K562 (cell line): ENCODE results near the gene TNFAIP8L1. TPM values are rescaled to one million over a fixed set of nuclear protein-coding genes. Genes with fewer than 3 reads are reported as not detected.
"Not testable (repeated sequence)": the region's sequence is repeated elsewhere in the genome, so short reads cannot be mapped to it uniquely, and the experiment has no call there.

ENCODE experiments used
- ATAC-seq: fragments of 200-7000 bp; cut with Tn5 transposase; 3 replicates; pipeline ENCODE4 v1.9.1; 2020; ENCODE audit warnings: moderate library complexity
- BruUV-seq: library from RNA; stranded (reverse); fragments of 400-500 nt; replicated peaks from 2 replicates; lab custom pipeline; 2021; lab: Mats Ljungman, UMichigan
- CTCF ChIA-PET: fragments of 300-600 bp; formaldehyde crosslinking; extraction: SDS; loops from one replicate; lab custom pipeline; 2021; ENCODE audit warnings: low intra/inter-chr PET ratio; lab: Yijun Ruan, JAX
- POLR2A ChIA-PET: fragments of 300-600, 350-650 bp; sonication (Branson Sonifier 250); formaldehyde crosslinking; extraction: SDS; loops from one replicate; lab custom pipeline; 2021; ENCODE audit warnings: antibody characterized with exemption, inconsistent platforms; lab: Yijun Ruan, JAX
- DNase-seq, 4 experiments: peaks; one replicate each; pipeline versions ENCODE4 v3.0.0 to v3.0.0-alpha.2; 2011 to 2018; ENCODE audit warnings: low spot score in 3 of 4, mixed read lengths in 3 of 4; ENCODE audit errors: extremely low read depth in 1 of 4
- FAIRE-seq: peaks from 2 replicates; lab custom pipeline; 2011; peaks lifted over from hg19 to GRCh38; lab: Jason Lieb, UNC
- H2AFZ ChIP-seq: 2 replicates; pipeline ENCODE4 v1.6.0; 2011; ENCODE audit warnings: low read depth, low read length, control low read depth, inconsistent platforms
- H3K27ac ChIP-seq: fragments of 200-600 bp; 3 replicates; pipeline ENCODE4 v1.8.0; 2011; ENCODE audit warnings: low read depth, mild to moderate bottlenecking, control low read depth, inconsistent platforms, low read length, moderate library complexity, mixed read lengths; ENCODE audit errors: extremely low read depth
- H3K27me3 ChIP-seq, 2 experiments: fragments of 300-600 bp in 1 of 2; 2 replicates in 1 of 2; 3 replicates in 1 of 2; pipeline versions ENCODE4 v1.6.0 to v1.8.0; 2011; ENCODE audit warnings: inconsistent platforms in 2 of 2, low read length in 2 of 2, mild to moderate bottlenecking in 1 of 2, mixed read lengths in 1 of 2, moderate library complexity in 1 of 2; ENCODE audit not compliant: control insufficient read depth in 2 of 2, insufficient read depth in 2 of 2
- H3K36me3 ChIP-seq: fragments of 300-600 bp; 3 replicates; pipeline ENCODE4 v1.8.0; 2011; ENCODE audit warnings: mild to moderate bottlenecking, low read length, inconsistent platforms; ENCODE audit not compliant: control insufficient read depth, insufficient read depth
- H3K4me1 ChIP-seq, 2 experiments: fragments of 200-600 bp in 1 of 2; replicated peaks in 1 of 2; 2 replicates in 1 of 2; 3 replicates in 1 of 2; pipeline versions ENCODE4 v1.5.1 to v1.8.0; 2011; ENCODE audit warnings: inconsistent platforms in 2 of 2, low read length in 2 of 2, mild to moderate bottlenecking in 1 of 2, mixed read lengths in 1 of 2, moderate library complexity in 1 of 2; ENCODE audit not compliant: control insufficient read depth in 2 of 2, insufficient read depth in 2 of 2
- H3K4me2 ChIP-seq: 2 replicates; pipeline ENCODE4 v1.6.1; 2011; ENCODE audit warnings: low read length, control low read depth, inconsistent platforms, mixed read lengths; ENCODE audit not compliant: insufficient read depth
- H3K4me3 ChIP-seq: fragments of 200-600 bp; sonication (generic), shearing (Covaris generic); 2 replicates; pipeline ENCODE4 v1.5.1; 2016; ENCODE audit warnings: control low read depth, inconsistent platforms
- H3K79me2 ChIP-seq: fragments of 200-600 bp; 3 replicates; pipeline ENCODE4 v1.8.0; 2011; ENCODE audit warnings: low read length, inconsistent platforms; ENCODE audit not compliant: control insufficient read depth, insufficient read depth
- H3K9ac ChIP-seq, 2 experiments: 2 replicates each; pipeline versions ENCODE4 v1.6.0 to v1.6.1; 2011; ENCODE audit warnings: low read depth in 2 of 2, low read length in 2 of 2, control low read depth in 1 of 2, inconsistent platforms in 1 of 2, mild to moderate bottlenecking in 1 of 2, mixed read lengths in 1 of 2; ENCODE audit not compliant: insufficient read depth in 1 of 2
- H3K9me1 ChIP-seq: one replicate; pipeline ENCODE4 v1.6.0; 2011; ENCODE audit warnings: inconsistent platforms, mild to moderate bottlenecking, low read length, moderate library complexity; ENCODE audit not compliant: control insufficient read depth, insufficient read depth
- H3K9me3 ChIP-seq: replicated peaks from 2 replicates; pipeline ENCODE4 v1.5.1; 2011; ENCODE audit warnings: low read depth, low read length, inconsistent platforms; ENCODE audit not compliant: control insufficient read depth, insufficient read depth
- H4K20me1 ChIP-seq: replicated peaks from 2 replicates; pipeline ENCODE4 v1.6.1; 2011; ENCODE audit warnings: low read length, inconsistent platforms, mixed read lengths; ENCODE audit not compliant: control insufficient read depth, insufficient read depth
- FIP1L1 ChIP-seq: fragments of 200-400 bp; formaldehyde crosslinking; IDR thresholded peaks from 2 replicates; pipeline ENCODE4 v1.6.1; 2018; ENCODE audit warnings: mild to moderate bottlenecking, low read depth, low read length; ENCODE audit not compliant: poor library complexity, severe bottlenecking
- HDAC1 ChIP-seq, 2 experiments: fragments of 450-650 bp; IDR thresholded peaks; 2 replicates each; pipeline ENCODE4 v1.6.1; 2016 to 2017; ENCODE audit warnings: inconsistent platforms in 1 of 2, mild to moderate bottlenecking in 1 of 2, moderate library complexity in 1 of 2
- MBD2 ChIP-seq: sonication (generic); IDR thresholded peaks from 2 replicates; pipeline ENCODE4 v1.6.1; 2016; ENCODE audit warnings: low read depth, borderline replicate concordance
- ZNF384 ChIP-seq: IDR thresholded peaks from 2 replicates; pipeline ENCODE4 v1.6.1; 2012; ENCODE audit warnings: low read depth, low read length, improper control_type of control experiment
- ZNF699 ChIP-seq: fragments of 250-450 bp; sonication (Bioruptor Pico); IDR thresholded peaks from 2 replicates; pipeline ENCODE4 v1.8.0; 2021; ENCODE audit warnings: mild to moderate bottlenecking, moderate library complexity; ENCODE audit not compliant: insufficient replicate concordance
- WGBS: fragments of 100-300 bp; shearing (Covaris generic); methylation state at CpG from one replicate; pipeline ENCODE4 v1.1.6; 2016; ENCODE audit warnings: low coverage, mixed read lengths; ENCODE audit not compliant: insufficient coverage; ENCODE audit errors: missing lambda C conversion rate; 5-methylcytosine and 5-hydroxymethylcytosine counted together
- in situ Hi-C: fragments of 300-500 bp; cut with MboI; formaldehyde crosslinking; loops from 4 replicates; pipeline ENCODE4 v1.15.0; 2018; ENCODE audit warnings: inconsistent platforms, mixed read lengths
- intact Hi-C: fragments of 100-400 bp; cut with micrococcal nuclease; formaldehyde crosslinking; loops from 2 replicates; pipeline ENCODE4 v1.14.2; 2022
- polyA plus RNA-seq, 8 experiments: library from polyadenylated mRNA; depleted of rRNA in 4 of 8; stranded (reverse) in 5 of 8; unstranded in 3 of 8; fragments of >200 nt; fragmentation: Nextera tagmentation in 2 of 8; fragmentation: Illumina TruSeq in 1 of 8; extraction: Ambion mirVana in 2 of 8; extraction: Trizol in 1 of 8; gene quantifications; 2 replicates each; pipeline versions ENCODE4 v1.2.1 to v1.2.3, GENCODE V29; 2011 to 2014; ENCODE audit warnings: inconsistent platforms in 1 of 8, missing spikeins in 1 of 8
- total RNA-seq, 7 experiments: library from RNA; depleted of rRNA in 6 of 7; stranded (reverse); fragments of >200 nt in 6 of 7; fragmentation: Illumina TruSeq in 2 of 7; extraction: Trizol in 2 of 7; gene quantifications; 2 replicates each; pipeline versions ENCODE4 v1.2.1 to v1.2.3, GENCODE V29; 2011 to 2021; ENCODE audit warnings: low replicate concordance in 1 of 7
- TF ChIP-seq, protein P1 (sequence below): sonication (generic); formaldehyde crosslinking; IDR thresholded peaks from 2 replicates; pipeline ENCODE4 v1.8.1; 2022; ENCODE audit warnings: missing genetic modification reagents
- TF ChIP-seq, protein P2 (sequence below): sonication (generic); formaldehyde crosslinking; IDR thresholded peaks from 2 replicates; pipeline ENCODE4 v1.8.1; 2023; ENCODE audit warnings: mild to moderate bottlenecking, missing genetic modification reagents

TNFAIP8L1 gene
- total and polyA plus RNA-seq, 9 of the 15 experiments (the other 6 are each of a cell fraction or from before 2014, with no cell fraction given) = 0.69 to 9.3 (median 4.9) TPM

- no peak for TF ChIP-seq FIP1L1
- TF ChIP-seq ZNF699 (CRISPR knock-in tag) = no peak
- TF ChIP-seq, protein P1, sequence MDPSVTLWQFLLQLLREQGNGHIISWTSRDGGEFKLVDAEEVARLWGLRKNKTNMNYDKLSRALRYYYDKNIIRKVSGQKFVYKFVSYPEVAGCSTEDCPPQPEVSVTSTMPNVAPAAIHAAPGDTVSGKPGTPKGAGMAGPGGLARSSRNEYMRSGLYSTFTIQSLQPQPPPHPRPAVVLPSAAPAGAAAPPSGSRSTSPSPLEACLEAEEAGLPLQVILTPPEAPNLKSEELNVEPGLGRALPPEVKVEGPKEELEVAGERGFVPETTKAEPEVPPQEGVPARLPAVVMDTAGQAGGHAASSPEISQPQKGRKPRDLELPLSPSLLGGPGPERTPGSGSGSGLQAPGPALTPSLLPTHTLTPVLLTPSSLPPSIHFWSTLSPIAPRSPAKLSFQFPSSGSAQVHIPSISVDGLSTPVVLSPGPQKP (CRISPR knock-in tag) = no peak
- TF ChIP-seq MBD2 = 0 out of 2 replicates have a peak, but pooled peaks have one; percentile 22
- TF ChIP-seq HDAC1 (IDR thresholded peaks at IDR 0.05) = peak in 1 of 2 experiments; percentile 32; a peak in 1 of 4 replicates
- TF ChIP-seq, all 486 proteins: peak for 20
These were observed 39.8 kb downstream of the TNFAIP8L1 start (continued) for GRCh38 chr19:4678881-4679790.

DNA sequence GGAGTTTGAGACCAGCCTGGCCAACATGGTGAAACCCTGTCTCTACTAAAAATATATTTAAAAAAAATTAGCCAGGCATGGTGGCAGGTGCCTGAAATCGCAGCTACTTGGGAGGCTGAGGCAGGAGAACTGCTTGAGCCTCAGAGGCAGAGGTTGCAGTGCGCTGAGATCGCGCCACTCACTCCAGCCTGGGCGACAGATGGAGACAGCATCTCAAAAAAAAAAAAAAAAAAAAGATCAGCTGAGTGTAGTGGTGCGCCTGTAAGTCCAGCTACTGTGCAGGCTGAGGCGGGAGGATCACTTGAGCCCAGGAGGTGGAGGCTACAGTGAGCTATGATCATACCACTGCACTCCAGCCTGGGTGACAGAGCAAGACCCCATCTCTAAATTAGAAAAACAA lies 40.7 kb downstream of the TNFAIP8L1 start:
- BruUV-seq, H3K9me3 ChIP-seq, DNase-seq, FAIRE-seq, H3K9me1 ChIP-seq, intact Hi-C loops, CTCF ChIA-PET, H3K27me3 ChIP-seq, H2AFZ ChIP-seq, H3K9ac ChIP-seq, H3K27ac ChIP-seq, H3K4me2 ChIP-seq, H4K20me1 ChIP-seq, in situ Hi-C loops, ATAC-seq, H3K79me2 ChIP-seq, H3K4me3 ChIP-seq: not testable (repeated sequence)
- POLR2A ChIA-PET = interaction anchor here (0.6 to 1.2 kb wide), 4 partner anchors 9 to 145 kb away, joined by 3 read pairs; partner anchors contain the start of gene PLIN5
- peaks cover 4 to 50% of the 10 kb centered on the region in 2 experiments; a peak in 4 of 5 replicates for H3K4me1 ChIP-seq
- H3K36me3 ChIP-seq = peaks cover 54% of the 10 kb centered on the region; the same call in 2 of the 3 replicates
- WGBS = 86% methylated on average over 6 of the region's 7 CpGs
- TF ChIP-seq, protein P2, sequence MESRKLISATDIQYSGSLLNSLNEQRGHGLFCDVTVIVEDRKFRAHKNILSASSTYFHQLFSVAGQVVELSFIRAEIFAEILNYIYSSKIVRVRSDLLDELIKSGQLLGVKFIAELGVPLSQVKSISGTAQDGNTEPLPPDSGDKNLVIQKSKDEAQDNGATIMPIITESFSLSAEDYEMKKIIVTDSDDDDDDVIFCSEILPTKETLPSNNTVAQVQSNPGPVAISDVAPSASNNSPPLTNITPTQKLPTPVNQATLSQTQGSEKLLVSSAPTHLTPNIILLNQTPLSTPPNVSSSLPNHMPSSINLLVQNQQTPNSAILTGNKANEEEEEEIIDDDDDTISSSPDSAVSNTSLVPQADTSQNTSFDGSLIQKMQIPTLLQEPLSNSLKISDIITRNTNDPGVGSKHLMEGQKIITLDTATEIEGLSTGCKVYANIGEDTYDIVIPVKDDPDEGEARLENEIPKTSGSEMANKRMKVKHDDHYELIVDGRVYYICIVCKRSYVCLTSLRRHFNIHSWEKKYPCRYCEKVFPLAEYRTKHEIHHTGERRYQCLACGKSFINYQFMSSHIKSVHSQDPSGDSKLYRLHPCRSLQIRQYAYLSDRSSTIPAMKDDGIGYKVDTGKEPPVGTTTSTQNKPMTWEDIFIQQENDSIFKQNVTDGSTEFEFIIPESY (CRISPR knock-in tag) = peak; percentile 95
- TF ChIP-seq ZNF384 = peak; percentile 30; the same call in 1 of the 2 replicates
